IMR-90 (cell line): ENCODE data around the gene NEK11. TPM values are rescaled to one million over a fixed set of nuclear protein-coding genes. Genes with fewer than 3 reads are reported as not detected.

Experiments used
- ATAC-seq: fragments of 200-7000 bp; cut with Tn5 transposase; 2 replicates; pipeline ENCODE4 v1.9.1; 2020; ENCODE audit warnings: low read depth, mild to moderate bottlenecking, moderate library complexity
- BruUV-seq: library from RNA; stranded (reverse); fragments of 400-500 nt; replicated peaks from 2 replicates; lab custom pipeline; 2021; lab: Mats Ljungman, UMichigan
- CTCF ChIA-PET: fragments of 300-600 bp; formaldehyde crosslinking; extraction: SDS; loops from one replicate; lab custom pipeline; 2021; ENCODE audit warnings: antibody characterized with exemption; lab: Yijun Ruan, JAX
- POLR2A ChIA-PET: fragments of 300-600 bp; sonication (Branson Sonifier 250); formaldehyde crosslinking; loops from one replicate; lab custom pipeline; 2022; ENCODE audit warnings: antibody characterized with exemption; ENCODE audit not compliant: unreplicated experiment; lab: Charles Lee
- DNase-seq: peaks from one replicate; pipeline ENCODE4 v3.0.0; 2013
- H2AFZ ChIP-seq: replicated peaks from 2 replicates; pipeline ENCODE3; 2013; ENCODE audit warnings: low read length, mild to moderate bottlenecking; ENCODE audit not compliant: poor library complexity
- H2AK5ac ChIP-seq: 2 replicates; pipeline ENCODE4 v1.6.1; 2013; ENCODE audit warnings: low read depth, low read length, inconsistent platforms
- H2AK9ac ChIP-seq: replicated peaks from 2 replicates; pipeline ENCODE3; 2013; ENCODE audit warnings: mild to moderate bottlenecking, low read depth, low read length, moderate library complexity; ENCODE audit not compliant: poor library complexity
- H2BK120ac ChIP-seq: 2 replicates; pipeline ENCODE4 v1.6.1; 2013; ENCODE audit warnings: low read depth, low read length, inconsistent platforms
- H2BK15ac ChIP-seq: 3 replicates; pipeline ENCODE4 v1.6.1; 2013; ENCODE audit warnings: low read depth, low read length, inconsistent platforms
- H2BK20ac ChIP-seq: 2 replicates; pipeline ENCODE4 v1.6.1; 2013; ENCODE audit warnings: low read depth, mild to moderate bottlenecking, inconsistent platforms, low read length, moderate library complexity
- H2BK5ac ChIP-seq: 2 replicates; pipeline ENCODE4 v1.6.1; 2013; ENCODE audit warnings: mild to moderate bottlenecking, low read depth, low read length, inconsistent platforms; ENCODE audit not compliant: poor library complexity, severe bottlenecking
- H3K14ac ChIP-seq: replicated peaks from 2 replicates; pipeline ENCODE4 v1.6.1; 2013; ENCODE audit warnings: low read depth, low read length, inconsistent platforms
- H3K18ac ChIP-seq: 2 replicates; pipeline ENCODE4 v1.6.1; 2013; ENCODE audit warnings: low read depth, low read length, control low read depth
- H3K23ac ChIP-seq: 2 replicates; pipeline ENCODE4 v1.6.1; 2013; ENCODE audit warnings: low read depth, low read length, inconsistent platforms
- H3K27ac ChIP-seq: 2 replicates; pipeline ENCODE4 v1.5.1; 2013; ENCODE audit warnings: mild to moderate bottlenecking, control low read depth, low read length; ENCODE audit not compliant: insufficient read depth
- H3K27me3 ChIP-seq: 2 replicates; pipeline ENCODE4 v1.6.1; 2013; ENCODE audit warnings: low read length; ENCODE audit not compliant: control insufficient read depth, insufficient read depth
- H3K36me3 ChIP-seq: 2 replicates; pipeline ENCODE4 v1.6.1; 2013; ENCODE audit warnings: low read length, mixed read lengths; ENCODE audit not compliant: control insufficient read depth, insufficient read depth
- H3K4ac ChIP-seq: 2 replicates; pipeline ENCODE4 v1.6.1; 2013; ENCODE audit warnings: low read depth, low read length, inconsistent platforms
- H3K4me1 ChIP-seq: 2 replicates; pipeline ENCODE4 v1.6.1; 2013; ENCODE audit warnings: low read length, mixed read lengths; ENCODE audit not compliant: control insufficient read depth, insufficient read depth
- H3K4me2 ChIP-seq: 2 replicates; pipeline ENCODE4 v1.6.1; 2013; ENCODE audit warnings: low read depth, mild to moderate bottlenecking, control low read depth, low read length, moderate library complexity
- H3K4me3 ChIP-seq: 2 replicates; pipeline ENCODE4 v1.5.1; 2013; ENCODE audit warnings: low read depth, mild to moderate bottlenecking, control low read depth, low read length, moderate library complexity; ENCODE audit not compliant: insufficient read depth
- H3K56ac ChIP-seq: 2 replicates; pipeline ENCODE4 v1.6.1; 2013; ENCODE audit warnings: low read length, inconsistent platforms; ENCODE audit not compliant: insufficient read depth; ENCODE audit errors: extremely low read depth
- H3K79me1 ChIP-seq, 2 experiments: 2 replicates each; pipeline ENCODE4 v1.6.1; 2013; ENCODE audit warnings: low read length in 2 of 2, inconsistent platforms in 1 of 2, low read depth in 1 of 2
- H3K9ac ChIP-seq: 2 replicates; pipeline ENCODE4 v1.6.1; 2013; ENCODE audit warnings: low read depth, low read length, control low read depth
- H3K9me1 ChIP-seq: 2 replicates; pipeline ENCODE4 v1.6.1; 2013; ENCODE audit warnings: low read length, inconsistent platforms; ENCODE audit not compliant: insufficient read depth
- H3K9me3 ChIP-seq: 2 replicates; pipeline ENCODE4 v1.6.1; 2013; ENCODE audit warnings: low read length; ENCODE audit not compliant: control insufficient read depth, insufficient read depth
- H4K20me1 ChIP-seq: 2 replicates; pipeline ENCODE4 v1.6.1; 2013; ENCODE audit warnings: low read length, inconsistent platforms; ENCODE audit not compliant: insufficient read depth
- H4K5ac ChIP-seq: 2 replicates; pipeline ENCODE4 v1.6.1; 2013; ENCODE audit warnings: mild to moderate bottlenecking, low read depth, low read length, control low read depth
- H4K8ac ChIP-seq, 2 experiments: 2 replicates each; pipeline ENCODE4 v1.6.1; 2013; ENCODE audit warnings: low read depth in 2 of 2, low read length in 2 of 2, control low read depth in 1 of 2, inconsistent platforms in 1 of 2
- H4K91ac ChIP-seq: 2 replicates; pipeline ENCODE4 v1.6.1; 2013; ENCODE audit warnings: low read depth, low read length, inconsistent platforms; ENCODE audit not compliant: insufficient read depth
- ELK1 ChIP-seq: fragments of 150-350 bp; IDR thresholded peaks from 2 replicates; pipeline ENCODE4 v1.6.1; 2016; ENCODE audit warnings: low read depth, mild to moderate bottlenecking, low read length, moderate library complexity, borderline replicate concordance
- FOS ChIP-seq: fragments of 150-350 bp; IDR thresholded peaks from 2 replicates; pipeline ENCODE4 v1.6.1; 2016; ENCODE audit warnings: low read depth, low read length
- MAFK ChIP-seq: IDR thresholded peaks from 2 replicates; pipeline ENCODE4 v1.6.1; 2012; ENCODE audit warnings: low read depth, low read length, improper control_type of control experiment
- NFE2L2 ChIP-seq: fragments of 150-350 bp; IDR thresholded peaks from 2 replicates; pipeline ENCODE4 v1.6.1; 2016; ENCODE audit warnings: low read depth, mild to moderate bottlenecking, low read length
- RAD21 ChIP-seq: IDR thresholded peaks from 2 replicates; pipeline ENCODE4 v1.6.1; 2012; ENCODE audit warnings: low read length, improper control_type of control experiment
- RFX5 ChIP-seq: IDR thresholded peaks from 2 replicates; pipeline ENCODE4 v1.8.0; 2012; ENCODE audit warnings: low read depth, mild to moderate bottlenecking, low read length, moderate library complexity
- SMC3 ChIP-seq: fragments of 150-350 bp; IDR thresholded peaks from 2 replicates; pipeline ENCODE4 v1.6.1; 2016; ENCODE audit warnings: low read depth, mild to moderate bottlenecking, antibody characterized with exemption, low read length, moderate library complexity
- USF2 ChIP-seq: fragments of 150-350 bp; IDR thresholded peaks from 2 replicates; pipeline ENCODE4 v1.6.1; 2017; ENCODE audit warnings: mild to moderate bottlenecking, antibody characterized with exemption, low read length, low read depth
- WGBS, 2 experiments: methylation state at CpG; one replicate each; pipeline versions ENCODE4 v1.1.5 to v1.1.7; 2013; ENCODE audit warnings: missing lambda C conversion rate in 2 of 2; ENCODE audit not compliant: insufficient read length in 1 of 2; ENCODE audit errors: extremely low coverage in 2 of 2; 5-methylcytosine and 5-hydroxymethylcytosine counted together
- dilution Hi-C: fragments of 300-500 bp; cut with HindIII; formaldehyde crosslinking; loops from one replicate; pipeline ENCODE4 v1.14.3; 2018; ENCODE audit warnings: low sequenced_read_pairs; ENCODE audit not compliant: unreplicated experiment
- in situ Hi-C: fragments of 300-500 bp; cut with MboI; formaldehyde crosslinking; loops from 3 replicates; pipeline ENCODE4 v1.14.3; 2019; ENCODE audit warnings: low sequenced_read_pairs, inconsistent platforms, mixed read lengths
- intact Hi-C: fragments of 100-400 bp; cut with micrococcal nuclease; formaldehyde crosslinking; loops from 2 replicates; pipeline ENCODE4 v1.10.0; 2022
- polyA plus RNA-seq, 3 experiments: library from polyadenylated mRNA; depleted of rRNA; stranded (reverse); fragments of >200 nt; gene quantifications; 2 replicates each; pipeline ENCODE4 v1.2.3, GENCODE V29; 2012; ENCODE audit warnings: low replicate concordance in 1 of 3
- total RNA-seq: library from RNA; depleted of rRNA; stranded (reverse); fragments of >200 nt; gene quantifications from 2 replicates; pipeline ENCODE4 v1.2.3, GENCODE V29; 2012

Gene NEK11
- total and polyA plus RNA-seq, 2 of the 4 experiments (the other 2 are of a cell fraction) = 1.1 to 1.6 TPM

DNA sequence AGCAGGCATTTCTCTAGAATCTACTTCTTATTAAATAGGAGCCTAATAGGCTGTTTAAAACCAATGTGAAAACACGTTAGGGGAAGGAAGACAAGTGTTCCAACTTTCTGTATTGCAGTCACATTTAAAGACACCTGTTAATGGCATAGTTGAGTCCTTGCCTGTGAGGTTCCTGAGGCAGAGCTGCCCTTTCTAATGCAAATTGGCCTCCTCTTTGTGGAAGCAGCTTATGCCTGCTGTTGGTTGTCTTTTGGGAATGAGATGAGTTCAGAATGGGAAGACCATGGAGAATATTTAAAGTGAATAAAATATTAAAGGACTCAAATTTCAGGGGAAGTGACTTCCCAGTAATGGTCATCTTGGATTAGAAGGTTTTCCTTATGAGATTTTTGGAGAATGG lies 51.2 kb downstream of the NEK11 start:
- Histone ChIP-seq H3K9me1 (no peaks in the 10 kb centered on the region), H4K8ac (no peak overlapping the region), H3K14ac (no peak overlapping the region), H3K23ac (no peak overlapping the region), H2BK120ac (no peak overlapping the region), H3K18ac (no peak overlapping the region), H3K9me3 (no peaks in the 10 kb centered on the region), H4K20me1 (no peaks in the 10 kb centered on the region), H3K79me1 (no peaks in the 10 kb centered on the region), H3K36me3 (no peaks in the 10 kb centered on the region), H4K5ac (no peak overlapping the region), H2AK5ac (no peak overlapping the region), H3K4me1 (no peaks in the 10 kb centered on the region), H3K9ac (no peak overlapping the region), H3K4me3 (no peak overlapping the region), H3K4me2 (no peak overlapping the region), H2BK5ac (no peak overlapping the region), H2AK9ac (no peak overlapping the region), H3K27ac (no peak overlapping the region), H2AFZ (no peak overlapping the region), H3K56ac (no peak overlapping the region), H3K27me3 (no peaks in the 10 kb centered on the region), H3K4ac (no peak overlapping the region), H2BK15ac (no peak overlapping the region), H4K91ac (no peak overlapping the region), H2BK20ac (no peak overlapping the region)
- in situ Hi-C loops = no loop called here
- dilution Hi-C loops = no loop called here
- intact Hi-C loops = no loop called here
- BruUV-seq = no TSS peak
- WGBS, 2 experiments = no CpG with 5 or more reads among the region's 1 CpG
- DNase-seq (no peak), ATAC-seq (no peak)
- CTCF ChIA-PET = no interaction called here
- POLR2A ChIA-PET = interaction anchor here (0.6 kb wide), 1 partner anchor 82 kb away, joined by 3 read pairs; no protein-coding TSS in a partner anchor
- TF ChIP-seq RAD21 = no peak
- TF ChIP-seq MAFK = no peak
- no peak for TF ChIP-seq ELK1
- no peak for TF ChIP-seq FOS
- TF ChIP-seq USF2 = no peak
- no peak for TF ChIP-seq RFX5
- TF ChIP-seq SMC3 = no peak
- no peak for TF ChIP-seq NFE2L2
